Astrocyte (in vitro differentiated cells and primary cell): ENCODE data around the gene EYS.

ENCODE experiments used
- EZH2 ChIP-seq: IDR thresholded peaks from 2 replicates; pipeline ENCODE4 v1.6.1; 2012; ENCODE audit warnings: mild to moderate bottlenecking, low read length, inconsistent platforms; ENCODE audit not compliant: insufficient read depth
- TF ChIP-seq, protein P1 (sequence below): IDR thresholded peaks from 2 replicates; pipeline ENCODE4 v1.5.1; 2011; ENCODE audit warnings: low read depth, mild to moderate bottlenecking, inconsistent platforms, low read length, moderate library complexity; ENCODE audit not compliant: insufficient read depth

DNA sequence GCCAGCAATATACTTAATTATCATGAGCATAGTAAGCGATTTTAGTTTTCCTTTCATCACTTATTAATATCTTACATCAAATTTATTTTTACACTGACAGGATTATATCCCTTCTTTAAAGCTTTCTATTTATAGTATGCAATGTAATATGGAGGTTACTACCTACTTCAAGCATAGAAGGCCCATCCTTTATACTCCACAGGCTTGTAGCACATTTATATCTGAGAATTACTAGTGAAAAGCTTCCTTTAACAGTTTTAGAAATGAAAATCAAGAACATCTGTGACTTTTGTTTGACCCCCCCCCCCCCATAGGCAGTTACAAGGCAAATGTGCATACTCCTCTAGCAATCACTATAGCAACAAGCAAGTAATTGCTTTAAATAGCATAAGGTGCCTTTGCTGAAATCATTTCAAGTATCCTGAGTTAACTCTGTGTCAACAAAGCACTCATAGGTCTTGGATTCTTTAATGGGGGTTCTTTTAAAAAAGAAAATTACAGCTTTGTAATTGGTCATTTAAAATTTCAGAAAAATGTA is 1153.7 kb downstream of the EYS start:
- TF ChIP-seq, protein P1, sequence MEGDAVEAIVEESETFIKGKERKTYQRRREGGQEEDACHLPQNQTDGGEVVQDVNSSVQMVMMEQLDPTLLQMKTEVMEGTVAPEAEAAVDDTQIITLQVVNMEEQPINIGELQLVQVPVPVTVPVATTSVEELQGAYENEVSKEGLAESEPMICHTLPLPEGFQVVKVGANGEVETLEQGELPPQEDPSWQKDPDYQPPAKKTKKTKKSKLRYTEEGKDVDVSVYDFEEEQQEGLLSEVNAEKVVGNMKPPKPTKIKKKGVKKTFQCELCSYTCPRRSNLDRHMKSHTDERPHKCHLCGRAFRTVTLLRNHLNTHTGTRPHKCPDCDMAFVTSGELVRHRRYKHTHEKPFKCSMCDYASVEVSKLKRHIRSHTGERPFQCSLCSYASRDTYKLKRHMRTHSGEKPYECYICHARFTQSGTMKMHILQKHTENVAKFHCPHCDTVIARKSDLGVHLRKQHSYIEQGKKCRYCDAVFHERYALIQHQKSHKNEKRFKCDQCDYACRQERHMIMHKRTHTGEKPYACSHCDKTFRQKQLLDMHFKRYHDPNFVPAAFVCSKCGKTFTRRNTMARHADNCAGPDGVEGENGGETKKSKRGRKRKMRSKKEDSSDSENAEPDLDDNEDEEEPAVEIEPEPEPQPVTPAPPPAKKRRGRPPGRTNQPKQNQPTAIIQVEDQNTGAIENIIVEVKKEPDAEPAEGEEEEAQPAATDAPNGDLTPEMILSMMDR, result no peak
- TF ChIP-seq EZH2, result no peak
